ENCODE data around the gene C9orf50.

DNA sequence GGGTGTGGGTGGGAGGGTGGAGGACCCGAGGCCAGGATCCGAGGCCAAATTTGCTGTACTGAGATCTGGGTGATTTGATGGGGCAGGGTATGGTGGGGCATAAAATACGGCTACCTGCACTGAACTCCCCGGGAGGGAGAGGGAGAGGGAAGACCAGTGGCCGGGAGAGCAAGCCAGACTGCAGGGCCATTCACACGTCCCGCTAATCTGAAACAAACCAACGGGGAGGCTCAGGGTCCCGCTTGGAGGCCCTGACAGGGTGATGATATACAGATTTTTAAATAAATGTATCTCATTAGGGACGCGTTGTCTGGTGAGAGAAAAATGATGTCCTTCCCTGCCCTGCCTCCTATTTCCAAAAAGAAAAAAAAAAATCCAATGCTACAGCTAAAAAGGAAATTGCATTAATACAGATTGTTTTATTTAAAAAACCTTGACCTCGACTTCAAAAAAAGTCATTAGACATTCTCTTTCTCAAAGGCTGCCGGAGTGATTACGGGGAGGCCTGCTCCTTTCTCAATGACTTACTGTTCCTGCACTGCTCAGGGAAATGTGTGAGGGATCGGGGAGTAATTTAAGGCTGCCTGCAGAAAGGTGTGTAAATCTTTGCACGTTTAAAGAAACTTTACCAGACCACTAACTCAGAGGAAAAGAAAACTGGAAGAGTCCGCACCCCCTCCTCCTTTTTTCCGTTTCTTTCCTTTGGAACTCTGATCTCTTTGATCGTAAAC is 33.1 kb upstream of the C9orf50 start:
- TF ChIP-seq, protein P1, sequence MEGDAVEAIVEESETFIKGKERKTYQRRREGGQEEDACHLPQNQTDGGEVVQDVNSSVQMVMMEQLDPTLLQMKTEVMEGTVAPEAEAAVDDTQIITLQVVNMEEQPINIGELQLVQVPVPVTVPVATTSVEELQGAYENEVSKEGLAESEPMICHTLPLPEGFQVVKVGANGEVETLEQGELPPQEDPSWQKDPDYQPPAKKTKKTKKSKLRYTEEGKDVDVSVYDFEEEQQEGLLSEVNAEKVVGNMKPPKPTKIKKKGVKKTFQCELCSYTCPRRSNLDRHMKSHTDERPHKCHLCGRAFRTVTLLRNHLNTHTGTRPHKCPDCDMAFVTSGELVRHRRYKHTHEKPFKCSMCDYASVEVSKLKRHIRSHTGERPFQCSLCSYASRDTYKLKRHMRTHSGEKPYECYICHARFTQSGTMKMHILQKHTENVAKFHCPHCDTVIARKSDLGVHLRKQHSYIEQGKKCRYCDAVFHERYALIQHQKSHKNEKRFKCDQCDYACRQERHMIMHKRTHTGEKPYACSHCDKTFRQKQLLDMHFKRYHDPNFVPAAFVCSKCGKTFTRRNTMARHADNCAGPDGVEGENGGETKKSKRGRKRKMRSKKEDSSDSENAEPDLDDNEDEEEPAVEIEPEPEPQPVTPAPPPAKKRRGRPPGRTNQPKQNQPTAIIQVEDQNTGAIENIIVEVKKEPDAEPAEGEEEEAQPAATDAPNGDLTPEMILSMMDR (IDR thresholded peaks at IDR 0.05): no peak
- no peak for TF ChIP-seq ZFX (IDR thresholded peaks at IDR 0.05; ENCODE audit: borderline replicate concordance)

Data from 22Rv1 (cell line).